HG03060 (cell line): Measurements from ENCODE around the gene AKAP14.
A peak's percentile ranks its signal among the peaks of the same experiment; 100 is the strongest.
"Not testable (repeated sequence)": the region's sequence is repeated elsewhere in the genome, so short reads cannot be mapped to it uniquely, and the experiment has no call there.

Experiments used
- ATAC-seq: cut with Tn5 transposase; IDR thresholded peaks from one replicate; pipeline ENCODE4 v1.9.1; 2021; ENCODE audit warnings: low read depth, moderate number of reproducible peaks; ENCODE audit not compliant: unreplicated experiment

The AKAP14 gene

DNA sequence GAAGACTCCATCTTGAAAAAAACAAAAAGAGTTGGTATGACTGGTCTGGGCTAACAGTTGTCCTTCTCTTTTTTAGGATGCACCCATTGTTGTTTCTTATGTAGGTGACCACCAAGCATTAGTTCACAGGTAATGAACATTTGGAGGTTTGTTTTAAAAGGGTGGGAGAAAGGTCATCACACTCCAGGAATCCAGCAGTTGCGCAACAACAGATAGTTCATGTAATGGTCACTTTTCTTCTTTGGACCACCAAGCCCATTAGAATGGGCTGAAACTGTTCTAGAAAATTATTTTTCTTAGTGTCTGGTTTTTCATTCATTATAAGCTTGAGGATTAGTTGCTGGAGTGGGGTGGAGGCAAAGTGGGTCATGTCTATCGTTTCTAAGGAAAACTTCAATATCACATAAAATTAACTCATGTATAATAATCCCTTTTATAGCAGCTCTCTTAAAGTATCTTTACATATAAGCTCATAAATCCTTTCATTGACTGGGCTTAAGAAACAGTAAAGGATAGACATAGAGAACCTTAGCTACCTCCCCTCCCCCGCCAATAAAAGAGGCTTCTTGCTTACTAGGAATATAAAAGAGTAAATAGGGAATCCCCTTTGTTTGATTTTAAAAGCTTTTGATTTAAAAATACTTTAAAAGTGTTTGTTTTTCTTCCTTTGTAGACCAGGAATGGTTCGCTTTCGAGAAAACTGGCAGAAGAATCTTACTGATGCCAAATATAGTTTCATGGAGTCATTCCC, 24.3 kb downstream of the AKAP14 start:
- ATAC-seq = no peak

DNA sequence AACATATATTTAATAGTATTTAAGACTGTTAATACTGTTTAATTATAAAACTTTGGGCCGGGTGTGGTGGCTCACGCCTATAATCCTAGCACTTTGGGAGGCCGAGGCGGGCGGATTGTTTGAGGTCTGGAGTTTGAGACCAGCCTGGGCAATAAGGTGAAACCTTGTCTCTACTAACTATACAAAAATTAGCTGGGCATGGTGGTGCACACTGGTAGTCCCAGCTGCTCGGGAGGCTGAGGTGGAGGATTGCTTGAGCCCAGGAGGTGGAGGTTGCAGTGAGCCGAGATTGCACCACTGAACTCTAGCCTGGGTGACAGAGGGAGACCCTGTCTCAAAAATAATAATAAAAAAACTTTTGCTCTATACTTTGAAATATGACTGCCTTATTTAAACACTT, 26.7 kb downstream of the AKAP14 start:
- ATAC-seq = not testable (repeated sequence)

DNA sequence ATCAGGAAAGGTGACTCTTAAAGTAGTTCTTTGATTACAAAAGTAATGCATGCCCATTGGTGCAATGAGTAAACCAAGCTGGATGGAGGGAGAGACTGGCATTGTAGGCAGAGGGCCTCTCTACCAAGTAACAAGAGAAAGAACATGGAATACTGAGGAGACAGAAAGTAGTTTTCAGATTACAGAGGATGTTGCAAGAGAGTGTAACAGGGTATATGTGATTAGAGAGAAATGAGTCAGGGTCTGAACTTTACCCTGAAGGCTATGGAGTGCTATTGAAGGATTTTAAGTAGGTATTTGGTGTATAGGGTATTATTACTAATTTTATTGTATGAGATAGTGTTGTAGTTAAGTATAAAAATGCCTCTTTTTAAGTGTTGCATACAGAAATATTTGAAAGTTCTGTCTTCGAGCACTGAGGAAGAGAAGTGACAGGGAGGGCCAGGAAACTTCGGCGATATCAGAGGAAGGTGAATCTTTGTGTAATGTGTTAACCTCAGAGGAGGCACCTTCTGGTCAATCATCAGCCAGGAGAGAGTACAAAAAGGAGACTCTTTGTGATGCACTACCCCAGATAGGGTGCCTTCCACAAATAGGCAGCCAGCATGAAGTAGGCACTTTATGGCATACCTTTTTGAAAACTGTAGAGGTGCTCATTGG, 39.7 kb downstream of the AKAP14 start:
- no peak for ATAC-seq

DNA sequence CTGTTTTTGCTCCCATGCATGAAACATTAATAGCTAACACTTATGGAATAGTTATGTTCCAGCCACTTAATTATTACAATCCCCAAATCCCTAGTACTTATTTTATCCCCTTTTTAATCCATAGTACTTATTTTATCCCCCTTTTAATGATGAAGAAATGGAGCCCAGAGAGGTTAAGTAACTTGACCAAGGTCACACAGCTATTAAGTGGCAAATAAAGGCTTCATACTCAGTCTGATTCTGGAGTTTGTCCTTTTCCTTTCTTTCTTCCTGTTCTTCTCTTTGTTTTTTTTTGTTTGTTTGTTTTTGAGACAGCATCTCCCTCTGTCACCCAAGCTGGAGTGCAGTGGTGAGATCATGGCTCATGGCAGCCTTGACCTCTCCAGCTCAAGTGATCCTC, 45.6 kb downstream of the AKAP14 start:
- ATAC-seq = no peak

DNA sequence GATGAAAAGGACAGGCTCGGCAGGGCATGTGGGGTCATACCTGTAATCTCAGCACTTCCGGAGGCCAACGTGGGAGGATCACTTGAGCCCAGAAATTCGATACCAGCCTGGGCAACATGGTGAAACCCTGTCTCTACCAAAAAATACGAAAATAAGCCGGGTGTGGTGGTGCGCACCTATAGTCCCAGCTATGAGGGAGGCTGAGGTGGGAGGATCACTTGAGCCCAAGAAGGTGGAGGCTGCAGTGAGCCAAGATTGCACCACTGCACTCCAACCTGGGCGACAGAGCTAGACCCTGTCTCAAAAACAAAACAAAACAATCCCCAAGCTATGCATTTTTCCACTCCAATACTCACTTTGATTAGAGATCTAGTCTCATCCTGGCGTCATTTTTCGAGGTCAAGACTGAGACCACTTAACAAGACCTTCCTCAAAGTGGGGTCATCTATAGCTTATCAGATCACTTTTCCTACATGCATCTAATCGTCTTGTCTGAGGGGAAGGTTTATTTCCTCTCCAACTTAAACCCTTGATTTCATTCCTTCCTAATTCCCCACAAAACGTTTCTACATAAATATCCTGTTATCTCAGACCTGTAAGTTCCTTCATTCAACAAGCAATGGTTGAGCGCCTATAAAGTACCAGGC, 46.6 kb downstream of the AKAP14 start:
- ATAC-seq = no peak

DNA sequence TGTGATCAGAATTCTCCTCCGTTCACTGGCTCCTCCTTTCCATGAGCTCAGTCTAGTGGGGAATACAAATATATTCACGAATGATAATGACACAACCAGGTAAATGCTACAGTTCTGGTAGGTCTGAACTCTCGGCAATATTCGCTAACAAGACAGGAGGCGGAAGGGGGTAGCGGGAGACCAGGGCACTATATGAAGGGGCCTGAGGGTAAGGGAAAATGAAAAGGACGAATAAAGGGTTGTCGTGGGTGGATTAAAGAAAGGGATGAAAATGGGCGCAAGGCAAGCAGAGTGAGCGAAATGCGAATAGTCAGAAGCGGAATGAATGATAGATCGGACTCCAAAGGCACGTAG, 47.1 kb downstream of the AKAP14 start:
- ATAC-seq = peak; percentile 8

DNA sequence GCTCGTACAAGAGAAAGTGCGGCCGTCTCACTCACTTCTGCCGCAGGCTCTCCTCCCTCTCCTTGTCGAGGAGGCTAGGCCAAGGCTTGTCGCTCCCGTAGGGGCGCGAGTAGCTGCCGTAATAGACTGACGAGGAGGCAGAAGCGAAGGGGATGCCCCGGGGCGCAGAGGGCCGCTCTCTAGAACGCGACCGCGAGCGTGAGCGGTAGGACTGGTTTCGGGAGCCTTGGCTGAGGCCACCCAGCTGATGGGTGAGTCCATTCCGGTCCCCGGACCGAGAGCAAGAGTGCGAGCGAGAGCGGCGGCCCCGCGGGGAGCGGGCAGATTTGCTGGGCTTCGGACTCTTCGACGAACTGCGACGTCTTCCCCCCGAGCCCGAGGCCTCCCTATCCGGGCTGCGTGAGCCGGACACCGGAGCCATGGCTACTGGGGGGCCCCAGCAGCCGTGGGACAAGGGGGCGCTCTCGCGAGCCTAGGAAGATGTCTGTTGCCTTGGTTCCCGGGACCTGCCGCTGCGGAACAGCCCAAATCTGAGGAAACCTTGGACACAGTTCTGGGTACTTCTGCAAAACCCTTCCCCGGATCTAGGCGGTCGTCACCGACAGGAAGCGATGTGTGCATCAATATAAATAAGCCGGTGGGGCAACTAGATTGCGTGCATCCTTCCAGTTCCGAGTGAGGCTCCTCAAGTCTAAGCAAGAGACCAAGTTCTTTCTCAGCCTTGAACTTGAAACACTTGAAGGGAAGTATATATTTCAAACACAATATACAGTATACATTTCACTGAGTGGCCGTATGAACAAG, 47.7 kb downstream of the AKAP14 start, which contains the start of gene NKAP:
NKAP (minus strand) TSS at position 567 of the 804 bp plus-strand sequence; CDS start at position 421, 146 bp downstream.
- peak; percentile 68 for ATAC-seq

DNA sequence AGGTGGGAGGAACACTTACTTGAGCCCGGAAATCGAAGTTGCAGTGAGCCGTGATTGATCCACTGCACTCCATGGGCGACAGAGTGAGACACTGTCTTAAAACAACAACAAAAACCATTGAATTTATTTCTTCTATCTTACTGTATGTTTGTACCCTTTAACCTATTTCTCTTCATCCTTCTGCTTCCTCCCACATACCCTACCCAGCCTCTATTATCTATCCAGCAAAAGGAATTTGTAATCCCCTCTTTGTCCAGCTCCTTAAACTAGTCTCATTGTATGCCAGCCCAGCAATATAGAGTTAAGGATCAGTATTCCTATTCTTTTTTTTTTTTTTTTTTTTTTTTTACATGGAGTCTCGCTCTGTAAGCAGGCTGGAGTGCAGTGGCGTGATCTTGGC, 49.8 kb downstream of the AKAP14 start:
- ATAC-seq = no peak

DNA sequence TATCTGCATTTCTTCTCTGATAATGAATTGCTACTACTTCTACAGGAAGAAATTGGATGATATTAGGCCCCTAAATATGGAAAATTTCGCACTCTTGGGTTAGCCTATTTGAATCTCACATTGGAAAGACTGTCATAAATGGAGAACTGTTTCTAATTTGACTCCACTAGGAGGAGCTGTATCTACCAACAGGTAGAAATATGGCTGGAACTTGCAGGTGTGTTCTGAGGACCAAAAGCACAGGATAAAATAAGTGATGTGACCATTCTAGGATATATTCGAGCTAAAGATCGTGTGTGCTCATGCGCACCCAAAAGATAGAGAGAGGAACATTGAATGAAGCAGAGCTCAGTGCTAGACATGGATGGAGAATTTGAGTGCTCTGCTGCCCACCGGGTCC, 52.7 kb downstream of the AKAP14 start:
- no peak for ATAC-seq

DNA sequence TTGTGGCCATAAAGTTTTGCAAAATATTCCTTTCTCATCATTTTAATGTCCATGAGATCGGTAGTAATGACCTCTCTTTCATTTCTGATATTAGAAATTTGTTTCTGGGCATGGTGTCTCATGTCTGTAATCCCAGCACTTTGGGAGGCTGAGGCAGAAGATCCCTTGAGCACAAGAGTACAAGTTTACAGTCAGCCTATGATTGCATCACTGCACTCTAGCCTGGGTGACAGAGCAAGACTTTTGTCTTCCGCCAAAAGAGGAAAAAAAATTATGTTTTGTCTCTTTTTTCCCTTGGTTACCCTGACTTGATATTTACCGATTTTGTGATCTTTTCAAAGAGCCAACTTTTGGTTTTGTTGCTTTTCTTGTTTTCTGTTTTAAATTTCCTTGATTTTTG, 58.7 kb downstream of the AKAP14 start:
- ATAC-seq = no peak

DNA sequence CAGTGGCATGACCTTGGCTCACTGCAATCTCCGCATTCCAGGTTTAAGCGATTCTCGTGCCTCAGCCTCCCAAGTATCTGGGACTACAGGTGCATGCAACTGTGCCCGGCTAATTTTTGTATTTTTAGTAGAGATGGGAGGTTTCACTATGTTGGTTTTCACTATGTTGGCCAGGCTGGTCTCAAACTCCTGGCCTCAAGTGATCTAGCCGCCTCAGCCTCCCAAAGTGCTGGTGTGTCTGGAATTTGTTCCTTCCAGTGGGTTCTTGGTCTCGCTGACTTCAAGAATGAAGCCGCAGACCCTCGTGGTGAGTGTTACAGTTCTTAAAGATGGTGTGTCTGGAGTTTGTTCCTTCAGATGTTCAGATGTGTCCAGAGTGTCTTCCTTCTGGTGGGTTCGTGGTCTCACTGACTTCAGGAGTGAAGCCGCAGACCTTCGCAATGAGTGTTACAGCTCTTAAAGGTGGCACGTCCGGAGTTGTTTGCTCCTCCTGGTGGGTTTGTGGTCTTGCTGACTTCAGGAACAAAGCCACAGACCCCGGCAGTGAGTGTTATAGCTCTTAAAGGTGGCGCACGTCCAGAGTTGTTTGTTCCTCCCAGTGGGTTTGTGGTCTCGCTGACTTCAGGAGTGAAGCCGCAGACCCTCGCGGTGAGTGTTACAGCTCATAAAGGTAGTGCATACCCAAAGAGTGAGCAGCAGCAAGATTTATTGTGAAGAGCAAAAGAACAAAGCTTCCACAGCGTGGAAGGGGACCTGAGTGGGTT, 60.3 kb downstream of the AKAP14 start:
- ATAC-seq = not testable (repeated sequence)

DNA sequence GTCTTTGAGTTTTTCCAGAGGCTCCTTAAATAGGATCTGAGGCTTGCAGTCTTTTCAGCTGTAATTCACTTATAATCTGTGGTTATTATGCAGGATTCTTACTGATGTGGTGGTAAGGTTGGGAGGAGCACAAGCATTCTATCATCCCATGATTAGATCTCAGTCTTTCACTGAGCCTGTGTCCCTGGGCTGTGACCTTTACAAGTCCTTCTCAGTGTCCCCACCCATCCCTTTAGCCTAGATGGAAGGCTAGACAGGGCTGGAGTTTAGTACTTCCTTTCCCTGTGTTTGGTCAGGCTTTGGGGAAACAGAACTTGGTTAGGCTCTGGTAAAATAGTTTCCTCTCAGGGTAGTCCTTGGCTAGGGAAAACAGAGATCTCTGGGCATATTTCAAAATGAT, 64.9 kb downstream of the AKAP14 start:
- no peak for ATAC-seq

DNA sequence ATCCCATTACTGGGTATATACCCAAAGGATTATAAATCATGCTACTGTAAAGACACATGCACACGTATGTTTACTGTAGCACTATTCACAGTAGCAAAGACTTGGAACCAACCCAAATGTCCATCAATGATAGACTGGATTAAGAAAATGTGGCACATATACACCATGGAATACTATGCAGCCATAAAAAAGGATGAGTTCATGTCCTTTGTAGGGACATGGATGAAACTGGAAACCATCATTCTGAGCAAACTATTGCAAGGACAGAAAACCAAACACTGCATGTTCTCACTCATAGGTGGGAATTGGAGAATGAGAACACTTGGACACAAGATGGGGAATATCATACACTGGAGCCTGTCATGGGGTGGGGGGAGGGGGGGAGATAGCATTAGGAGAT, 71.1 kb downstream of the AKAP14 start:
- not testable (repeated sequence) for ATAC-seq
